Psoas muscle (tissue), 8 donors: ENCODE data around the gene GMPR. TPM values are rescaled to one million over a fixed set of nuclear protein-coding genes. Genes with fewer than 3 reads are reported as not detected.
"Not testable (repeated sequence)": the region's sequence is repeated elsewhere in the genome, so short reads cannot be mapped to it uniquely, and the experiment has no call there.

Source experiments
- ATAC-seq, 4 donors: fragments of 200-7000 bp; cut with Tn5 transposase; one replicate each; pipeline ENCODE4 v1.9.1; 2020; ENCODE audit warnings: moderate library complexity in 3 of 4, mild to moderate bottlenecking in 2 of 4
- DNase-seq, 2 donors: peaks; one replicate each; pipeline ENCODE4 v3.0.0-alpha.2; 2020
- H3K27ac ChIP-seq: fragments of 200-600 bp; one replicate; pipeline ENCODE4 v1.8.0; 2022
- H3K27me3 ChIP-seq, 3 donors: fragments of 200-600 bp in 1 of 3; one replicate each; pipeline versions ENCODE4 v1.6.1 to v1.8.0; 2013 to 2022; ENCODE audit warnings: low read length in 2 of 3, mild to moderate bottlenecking in 2 of 3, moderate library complexity in 1 of 3; ENCODE audit not compliant: insufficient read depth in 3 of 3
- H3K36me3 ChIP-seq, 2 donors: fragments of 200-600 bp in 1 of 2; one replicate each; pipeline versions ENCODE4 v1.6.1 to v1.8.0; 2013 to 2022; ENCODE audit warnings: low read depth in 1 of 2, mild to moderate bottlenecking in 1 of 2, moderate library complexity in 1 of 2; ENCODE audit not compliant: insufficient read depth in 1 of 2
- H3K4me1 ChIP-seq: fragments of 200-600 bp; one replicate; pipeline ENCODE4 v1.8.0; 2022
- H3K4me3 ChIP-seq: fragments of 200-600 bp; one replicate; pipeline ENCODE4 v1.8.0; 2022; ENCODE audit warnings: mild to moderate bottlenecking
- H3K9me3 ChIP-seq: fragments of 200-600 bp; one replicate; pipeline ENCODE4 v1.8.0; 2022
- WGBS, 3 donors: extraction: QIAGEN DNeasy Blood & Tissue Kit; methylation state at CpG; one replicate each; pipeline versions ENCODE4 v1.1.6 to v1.1.7; 2013; 5-methylcytosine and 5-hydroxymethylcytosine counted together
- intact Hi-C, 2 donors: fragments of 100-400 bp; cut with DNase I; formaldehyde crosslinking; loops; one replicate each; pipeline versions ENCODE4 v1.11.0 to v1.14.2; 2022
- polyA plus RNA-seq, 3 donors: library from polyadenylated mRNA; stranded (reverse); fragments of 200-250 nt; gene quantifications; one replicate each; pipeline ENCODE4 v1.2.3, GENCODE V29; 2013
- total RNA-seq, 4 donors: library from RNA; stranded (reverse); fragmentation: NEBNext Ultra II Directional in 2 of 4; extraction: Animal tissue kit (Norgen Biotek cat#: 25700) in 2 of 4; gene quantifications; one replicate each; pipeline versions ENCODE4 v1.2.1 to v1.2.4, GENCODE V29; 2021 to 2023
- TF ChIP-seq, protein P1 (sequence below): fragments of 200-600 bp; IDR thresholded peaks from one replicate; pipeline ENCODE4 v1.8.0; 2022; ENCODE audit warnings: antibody characterized with exemption
- donor health status: healthy with polysubstance abuse.
- donor health status: DM: no; HTN: no; CAD: no; lungs with moderate emphysema.
- donor health status: Bipolar disorder and iron deficiency.
- donor health status: healthy.
- donor health status: DM: yes; HTN: yes; CAD: no.
- donor health status: DM: no; HTN: no; CAD: no.
- donor health status: DM: no; HTN: no; CAD: no.
- donor health status: DM: yes; HTN: yes; CAD: no.

GMPR gene
- total and polyA plus RNA-seq, 7 donors = 26.6 to 286 (median 230) TPM

DNA sequence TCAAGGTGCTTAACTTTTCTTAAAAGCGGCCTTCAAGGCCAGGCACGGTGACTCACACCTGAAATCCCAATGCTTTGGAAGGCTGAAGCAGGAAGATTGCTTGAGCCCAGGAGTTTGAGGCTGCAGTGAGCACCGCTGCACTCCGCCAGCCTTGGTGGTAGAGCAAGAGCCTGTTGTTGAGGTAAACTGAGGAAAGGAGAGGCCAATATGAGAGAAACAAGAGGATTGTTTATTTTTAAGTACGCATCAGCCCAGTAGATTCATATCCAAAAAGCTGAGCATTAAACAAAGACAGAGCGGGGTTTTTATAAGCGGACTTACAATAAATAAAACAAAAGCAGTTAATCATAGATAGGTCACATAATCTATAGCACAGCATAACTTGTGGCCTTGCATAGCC is 15.0 kb upstream of the GMPR start:
- no peak for ATAC-seq
- Histone ChIP-seq H3K9me3 (no peaks in the 10 kb centered on the region), H3K36me3 (no peaks in the 10 kb centered on the region), H3K4me1 (no peaks in the 10 kb centered on the region), H3K27ac (no peak overlapping the region), H3K27me3 (no peaks in the 10 kb centered on the region), H3K4me3 (no peak overlapping the region)
- intact Hi-C loops = no loop called here
- 97 to 98% (median 97%) methylated on average over 7 of the region's 7 CpGs for WGBS, 3 donors
- no peak for DNase-seq
- TF ChIP-seq, protein P1, sequence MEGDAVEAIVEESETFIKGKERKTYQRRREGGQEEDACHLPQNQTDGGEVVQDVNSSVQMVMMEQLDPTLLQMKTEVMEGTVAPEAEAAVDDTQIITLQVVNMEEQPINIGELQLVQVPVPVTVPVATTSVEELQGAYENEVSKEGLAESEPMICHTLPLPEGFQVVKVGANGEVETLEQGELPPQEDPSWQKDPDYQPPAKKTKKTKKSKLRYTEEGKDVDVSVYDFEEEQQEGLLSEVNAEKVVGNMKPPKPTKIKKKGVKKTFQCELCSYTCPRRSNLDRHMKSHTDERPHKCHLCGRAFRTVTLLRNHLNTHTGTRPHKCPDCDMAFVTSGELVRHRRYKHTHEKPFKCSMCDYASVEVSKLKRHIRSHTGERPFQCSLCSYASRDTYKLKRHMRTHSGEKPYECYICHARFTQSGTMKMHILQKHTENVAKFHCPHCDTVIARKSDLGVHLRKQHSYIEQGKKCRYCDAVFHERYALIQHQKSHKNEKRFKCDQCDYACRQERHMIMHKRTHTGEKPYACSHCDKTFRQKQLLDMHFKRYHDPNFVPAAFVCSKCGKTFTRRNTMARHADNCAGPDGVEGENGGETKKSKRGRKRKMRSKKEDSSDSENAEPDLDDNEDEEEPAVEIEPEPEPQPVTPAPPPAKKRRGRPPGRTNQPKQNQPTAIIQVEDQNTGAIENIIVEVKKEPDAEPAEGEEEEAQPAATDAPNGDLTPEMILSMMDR = no peak

DNA sequence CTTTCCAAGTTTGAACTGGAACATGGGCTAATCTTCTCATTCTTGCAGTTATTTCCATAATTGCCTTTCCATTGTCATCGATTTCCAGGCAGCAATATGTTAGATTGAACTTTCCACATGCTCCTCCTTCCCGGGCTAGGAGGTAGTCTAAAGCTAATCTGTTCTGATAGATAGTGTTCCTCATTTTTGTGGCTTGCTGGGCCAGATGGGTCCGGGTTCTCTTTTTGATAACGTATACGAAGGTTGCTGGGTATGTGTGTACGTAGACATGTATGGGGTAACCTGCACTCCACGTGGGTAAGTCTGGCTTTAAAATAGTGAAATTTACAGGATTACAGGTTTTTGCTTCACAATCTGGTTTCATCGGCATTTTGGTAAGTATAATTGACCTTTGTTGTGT is 14.0 kb upstream of the GMPR start:
- no peak for DNase-seq
- no peak for ATAC-seq
- no peaks in the 10 kb centered on the region for H3K9me3 ChIP-seq
- H3K36me3 ChIP-seq = no peaks in the 10 kb centered on the region
- TF ChIP-seq, protein P1 = no peak
- H3K27ac ChIP-seq = no peak overlapping the region
- H3K27me3 ChIP-seq = no peaks in the 10 kb centered on the region
- intact Hi-C loops = no loop called here
- 86 to 90% (median 90%) methylated on average over 8 of the region's 8 CpGs for WGBS, 3 donors
- H3K4me3 ChIP-seq = no peak overlapping the region
- H3K4me1 ChIP-seq = peaks cover 3% of the 10 kb centered on the region

DNA sequence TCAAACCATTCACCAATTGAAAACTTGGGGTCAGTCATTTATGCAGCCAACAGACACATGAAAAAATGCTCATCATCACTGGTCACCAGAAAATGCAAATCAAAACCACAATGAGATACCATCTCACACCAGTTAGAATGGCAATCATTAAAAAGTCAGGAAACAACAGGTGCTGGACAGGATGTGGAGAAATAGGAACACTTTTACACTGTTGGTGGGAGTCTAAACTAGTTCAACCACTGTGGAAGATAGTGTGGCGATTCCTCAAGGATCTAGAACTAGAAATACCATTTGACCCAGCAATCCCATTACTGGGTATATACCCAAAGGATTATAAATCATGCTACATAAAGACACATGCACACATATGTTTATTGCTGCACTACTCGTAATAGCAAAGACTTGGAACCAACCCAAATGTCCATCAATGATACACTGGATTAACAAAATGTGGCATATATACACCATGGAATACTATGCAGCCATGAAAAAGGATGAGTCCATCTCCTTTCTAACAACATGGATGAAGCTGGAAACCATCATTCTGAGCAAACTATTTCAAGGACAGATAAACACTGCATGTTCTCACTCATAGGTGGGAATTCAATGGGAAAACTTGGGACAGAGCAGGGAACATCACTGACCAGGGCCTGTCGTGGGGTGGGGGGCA is 13.2 kb upstream of the GMPR start:
- intact Hi-C loops, H3K4me1 ChIP-seq, ATAC-seq, H3K27ac ChIP-seq, H3K27me3 ChIP-seq, H3K9me3 ChIP-seq, H3K4me3 ChIP-seq, DNase-seq, H3K36me3 ChIP-seq: not testable (repeated sequence)
- WGBS, 3 donors = 84 to 90% (median 88%) methylated on average over 3 of the region's 3 CpGs

DNA sequence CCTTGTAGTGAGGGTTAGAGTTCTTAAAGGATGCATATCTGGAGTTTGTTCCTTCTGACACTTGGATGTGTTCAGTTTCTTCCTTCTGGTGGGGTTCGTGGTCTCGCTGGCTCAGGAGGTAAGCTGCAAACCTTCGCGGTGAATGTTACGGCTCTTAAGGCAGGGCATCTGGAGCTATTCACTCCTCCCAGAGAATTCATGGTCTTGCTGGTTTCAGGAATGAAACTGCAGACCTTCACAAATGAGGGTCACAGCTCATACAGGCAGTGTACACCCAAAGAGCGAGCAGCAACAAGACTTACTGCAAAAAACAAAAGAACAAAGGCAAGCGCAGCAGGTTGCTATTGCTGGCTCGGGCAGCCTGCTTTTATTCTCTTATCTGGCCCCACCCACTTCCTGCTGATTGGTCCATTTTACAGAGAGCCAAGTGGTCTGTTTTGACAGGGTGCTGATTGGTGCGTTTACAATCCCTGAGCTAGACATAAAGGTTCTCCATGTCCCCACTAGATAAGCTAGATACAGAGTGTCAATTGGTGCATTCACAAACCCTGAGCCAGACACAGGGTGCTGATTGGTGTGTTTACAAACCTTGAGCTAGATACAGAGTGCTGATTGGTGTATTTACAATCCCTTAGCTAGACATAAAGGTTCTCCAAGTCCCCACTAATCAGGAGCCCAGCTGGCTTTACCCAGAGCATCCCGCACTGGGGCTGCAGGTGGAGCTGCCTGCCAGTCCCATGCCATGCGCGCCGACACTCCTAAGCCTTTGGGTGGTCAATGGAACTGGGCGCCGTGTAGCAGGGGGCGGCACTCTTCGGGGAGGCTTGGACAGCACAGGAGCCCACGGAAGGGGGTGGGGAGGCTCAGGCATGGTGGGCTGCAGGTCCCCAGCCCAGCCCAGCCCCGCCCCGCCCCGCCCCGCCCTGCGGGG is 12.0 kb upstream of the GMPR start:
- H3K36me3 ChIP-seq, H3K27me3 ChIP-seq, H3K4me3 ChIP-seq, intact Hi-C loops, H3K27ac ChIP-seq, ATAC-seq, H3K4me1 ChIP-seq, H3K9me3 ChIP-seq, DNase-seq: not testable (repeated sequence)
- WGBS, 3 donors = 79 to 87% (median 83%) methylated on average over 18 to 23 of the region's 23 CpGs

DNA sequence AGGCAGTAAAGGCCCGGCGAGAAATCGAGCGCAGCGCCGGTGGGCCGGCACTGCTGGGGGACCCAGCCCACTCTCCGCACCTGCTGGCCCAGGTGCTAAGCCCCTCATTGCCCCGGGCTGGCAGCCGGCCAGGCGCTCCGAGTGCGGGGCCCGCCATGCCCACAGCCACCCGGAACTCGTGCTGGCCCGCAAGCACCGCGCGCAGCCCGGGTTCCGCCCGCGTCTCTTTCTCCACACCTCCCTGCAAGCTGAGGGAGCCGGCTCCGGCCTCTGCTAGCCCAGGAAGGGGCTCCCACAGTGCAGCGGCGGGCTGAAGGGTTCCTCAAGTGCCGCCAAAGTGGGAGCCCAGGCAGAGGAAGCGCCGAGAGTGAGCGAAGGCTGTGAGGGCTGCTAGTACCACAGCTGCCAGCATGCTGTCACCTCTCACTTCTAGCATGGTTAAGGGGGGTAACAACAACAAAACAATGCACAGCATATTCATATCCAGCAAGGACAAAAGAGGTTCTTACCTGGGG is 11.3 kb upstream of the GMPR start:
- ATAC-seq (no peak), DNase-seq (no peak)
- 88 to 95% (median 93%) methylated on average over 15 to 32 of the region's 32 CpGs for WGBS, 3 donors
- intact Hi-C loops = no loop called here
- Histone ChIP-seq H3K9me3 (no peaks in the 10 kb centered on the region), H3K27me3 (no peaks in the 10 kb centered on the region), H3K4me3 (no peak overlapping the region), H3K27ac (no peak overlapping the region), H3K4me1 (peaks cover 9% of the 10 kb centered on the region), H3K36me3 (no peaks in the 10 kb centered on the region)
- TF ChIP-seq, protein P1 = no peak
